ENCODE data around the gene MICB. TPM values are rescaled to one million over a fixed set of nuclear protein-coding genes. Genes with fewer than 3 reads are reported as not detected.
A peak's percentile ranks its signal among the peaks of the same experiment; 100 is the strongest.

The MICB gene
- total and polyA plus RNA-seq, 12 donors, result 0.66 to 4.3 (median 1.4) TPM

GRCh38 chr6:31476515-31477139, 21.3 kb upstream of the MICB start:
- no peak for TF ChIP-seq CTCF (IDR thresholded peaks at IDR 0.05)
- ATAC-seq (no peak), DNase-seq (no peak)
- WGBS, 2 donors, result 69 to 72% methylated on average over 7 of the region's 7 CpGs
- H3K36me3 ChIP-seq, result peaks cover 0 to 3% (median 0%) of the 10 kb centered on the region in 9 donors
- H3K27ac ChIP-seq, result no peak overlapping the region
- H3K9me3 ChIP-seq, result no peaks in the 10 kb centered on the region
- H3K27me3 ChIP-seq, result no peaks in the 10 kb centered on the region
- intact Hi-C loops (cut with DNase I), result no loop called here
- H3K4me3 ChIP-seq, result no peak overlapping the region
- peaks cover 0 to 16% (median 1%) of the 10 kb centered on the region in 9 donors for H3K4me1 ChIP-seq

DNA sequence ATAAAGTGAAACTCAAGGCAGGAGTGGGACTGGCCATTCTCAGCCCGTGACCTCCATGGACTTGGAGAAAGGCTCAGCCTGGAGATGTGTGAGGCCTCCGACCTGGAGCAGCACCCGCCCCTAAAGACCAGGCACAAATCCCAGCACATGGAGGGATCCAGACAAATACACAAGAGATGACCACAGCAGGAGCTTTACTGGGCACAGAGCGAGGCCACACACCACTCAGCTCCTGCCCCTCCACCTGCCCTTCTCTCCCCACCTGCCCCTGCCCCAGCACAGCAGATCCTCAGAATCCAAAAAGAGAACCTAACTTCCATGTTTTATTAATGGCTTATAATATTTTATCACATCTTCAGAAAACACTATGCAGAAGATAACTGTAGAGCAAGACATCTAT, 20.4 kb upstream of the MICB start:
- Histone ChIP-seq H3K36me3 (peaks cover 0 to under 1% (median 0%) of the 10 kb centered on the region in 9 donors), H3K27ac (no peak overlapping the region), H3K4me3 (no peak overlapping the region), H3K9me3 (no peaks in the 10 kb centered on the region), H3K4me1 (peaks cover 0 to 10% (median 0%) of the 10 kb centered on the region in 9 donors), H3K27me3 (no peaks in the 10 kb centered on the region)
- DNase-seq (no peak), ATAC-seq (no peak)
- TF ChIP-seq CTCF (IDR thresholded peaks at IDR 0.05), result no peak
- intact Hi-C loops (cut with DNase I), result no loop called here
- WGBS, 2 donors, result 78 to 91% methylated on average over 4 of the region's 4 CpGs

DNA sequence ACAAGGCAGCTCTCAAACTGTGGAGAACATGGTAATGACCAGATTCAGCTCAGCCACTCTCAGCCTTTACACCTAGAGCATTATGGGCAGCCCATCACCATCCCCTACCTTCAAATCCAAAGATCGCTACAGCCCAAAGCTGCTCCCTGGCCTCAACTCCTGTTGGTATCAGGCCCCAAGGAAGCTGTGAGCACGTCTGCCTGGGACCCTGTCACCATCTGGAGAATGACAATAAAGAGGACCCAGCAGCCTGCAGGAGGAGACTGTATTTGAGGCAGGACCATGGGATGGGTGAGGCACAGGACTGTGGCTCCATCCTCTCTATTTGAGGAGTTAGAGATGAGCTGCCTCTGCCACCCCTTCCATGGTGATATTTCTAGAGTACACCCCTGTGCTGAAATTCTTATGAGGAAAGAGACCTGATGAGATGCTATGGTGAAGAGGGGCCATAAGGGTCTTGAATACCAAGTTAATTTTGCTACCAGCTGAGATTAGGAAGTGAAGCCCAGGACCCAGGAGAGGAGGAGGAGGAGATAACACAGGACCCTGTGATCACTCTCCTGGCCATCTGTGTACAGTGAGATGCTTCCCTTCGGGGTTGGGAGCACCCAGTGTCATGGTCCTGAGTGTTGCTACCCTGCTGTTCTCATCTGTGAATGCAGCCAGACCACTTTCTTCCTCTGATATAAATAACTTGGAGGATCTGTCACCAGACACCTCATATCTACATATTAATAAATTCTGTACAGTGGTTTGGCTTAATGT, 19.6 kb upstream of the MICB start:
- DNase-seq (no peak), ATAC-seq (no peak)
- Histone ChIP-seq H3K9me3 (no peaks in the 10 kb centered on the region), H3K36me3 (no peaks in the 10 kb centered on the region), H3K27ac (no peak overlapping the region), H3K27me3 (no peaks in the 10 kb centered on the region), H3K4me3 (no peak overlapping the region), H3K4me1 (peaks cover 0 to 10% (median 0%) of the 10 kb centered on the region in 9 donors)
- TF ChIP-seq CTCF (IDR thresholded peaks at IDR 0.05), result no peak
- intact Hi-C loops (cut with DNase I), result no loop called here
- 65 to 67% methylated on average over 3 of the region's 3 CpGs for WGBS, 2 donors

- WGBS, 2 donors, result 87% methylated on average over 5 of the region's 5 CpGs
- no peaks in the 10 kb centered on the region for H3K9me3 ChIP-seq
- no peaks in the 10 kb centered on the region for H3K36me3 ChIP-seq
- H3K4me1 ChIP-seq, result peaks cover 0 to 10% (median 0%) of the 10 kb centered on the region in 9 donors
- no peak for TF ChIP-seq CTCF (IDR thresholded peaks at IDR 0.05)
- no peak for DNase-seq
- no peak overlapping the region for H3K27ac ChIP-seq
- ATAC-seq, result peak in 1 of 8 donors; percentile 9
- H3K4me3 ChIP-seq, result no peak overlapping the region
- intact Hi-C loops (cut with DNase I), result no loop called here
- no peaks in the 10 kb centered on the region for H3K27me3 ChIP-seq
Measured at GRCh38 chr6:31479151-31479932, 18.6 kb upstream of the MICB start.
